ENCODE data around the gene CRIP2.

The CRIP2 gene

GRCh38 chr14:105445290-105445689 is 29.3 kb upstream of the CRIP2 start:
- no peak for DNase-seq

GRCh38 chr14:105445901-105446845 is 28.4 kb upstream of the CRIP2 start:
- DNase-seq: no peak

- no peak for DNase-seq
Observed at GRCh38 chr14:105446971-105447370, 27.6 kb upstream of the CRIP2 start.

- no peak for DNase-seq
Observed at GRCh38 chr14:105447651-105448640, 26.7 kb upstream of the CRIP2 start.

- peak; percentile 59 to 77 for DNase-seq
Observed at GRCh38 chr14:105448706-105449111, 25.9 kb upstream of the CRIP2 start.

GRCh38 chr14:105449276-105450122 is 25.1 kb upstream of the CRIP2 start:
- no peak for DNase-seq

- DNase-seq: no peak
Observed at GRCh38 chr14:105450123-105450505, 24.5 kb upstream of the CRIP2 start.

GRCh38 chr14:105450864-105451720 is 23.5 kb upstream of the CRIP2 start:
- no peak for DNase-seq

- DNase-seq: no peak
Observed at GRCh38 chr14:105452963-105453362, 21.7 kb upstream of the CRIP2 start.

GRCh38 chr14:105453847-105454246 is 20.8 kb upstream of the CRIP2 start:
- DNase-seq: no peak

- no peak for DNase-seq
Observed at GRCh38 chr14:105455086-105455640, 19.5 kb upstream of the CRIP2 start.

- DNase-seq: no peak
Observed at GRCh38 chr14:105455766-105456660, 18.6 kb upstream of the CRIP2 start.

- no peak for DNase-seq
Observed at GRCh38 chr14:105456736-105457617, 17.6 kb upstream of the CRIP2 start.

GRCh38 chr14:105458010-105458409 is 16.6 kb upstream of the CRIP2 start:
- no peak for DNase-seq

- DNase-seq: no peak
Observed at GRCh38 chr14:105458571-105458970, 16.1 kb upstream of the CRIP2 start.

- no peak for DNase-seq
Observed at GRCh38 chr14:105460116-105460515, 14.5 kb upstream of the CRIP2 start.

GRCh38 chr14:105460616-105461015 is 14.0 kb upstream of the CRIP2 start:
- DNase-seq: no peak

- no peak for DNase-seq
Observed at GRCh38 chr14:105461903-105462302, 12.7 kb upstream of the CRIP2 start.

GRCh38 chr14:105464501-105464900 is 10.1 kb upstream of the CRIP2 start:
- no peak for DNase-seq

Data from CD4-positive, alpha-beta T cell treated with Interferon alpha-2 for 1 hour (primary cell).